Brain pericyte (primary cell): ENCODE results near the gene THAP7.
"Not testable (repeated sequence)": the region's sequence is repeated elsewhere in the genome, so short reads cannot be mapped to it uniquely, and the experiment has no call there.

Source experiments
- DNase-seq: peaks from one replicate; pipeline ENCODE4 v3.0.0-alpha.2; 2012; ENCODE audit warnings: low read depth, low spot score

Gene THAP7

GRCh38 chr22:21012446-21013407, 10.8 kb upstream of the THAP7 start:
- no peak for DNase-seq

- DNase-seq, result no peak
These were observed 8.7 kb upstream of the THAP7 start for GRCh38 chr22:21010426-21011113.

- DNase-seq, result no peak
These were observed 7.9 kb upstream of the THAP7 start for GRCh38 chr22:21009638-21010425.

GRCh38 chr22:21009208-21009607, 7.3 kb upstream of the THAP7 start:
- not testable (repeated sequence) for DNase-seq

- no peak for DNase-seq
These were observed 1.9 kb upstream of the THAP7 start for GRCh38 chr22:21003782-21004181.

GRCh38 chr22:21000987-21001600, 824 bp downstream of the THAP7 start:
- DNase-seq, result no peak

GRCh38 chr22:21000207-21000986, 1.5 kb downstream of the THAP7 start:
- DNase-seq, result no peak

- no peak for DNase-seq
These were observed 2.3 kb downstream of the THAP7 start for GRCh38 chr22:20999350-21000206.

GRCh38 chr22:20998411-20999336, 3.2 kb downstream of the THAP7 start:
- DNase-seq, result no peak

GRCh38 chr22:20997536-20998257, 4.2 kb downstream of the THAP7 start:
- no peak for DNase-seq

- no peak for DNase-seq
These were observed 5.1 kb downstream of the THAP7 start for GRCh38 chr22:20996598-20997535.

GRCh38 chr22:20996031-20996410, 5.9 kb downstream of the THAP7 start:
- DNase-seq, result no peak

- DNase-seq, result no peak
These were observed 6.4 kb downstream of the THAP7 start for GRCh38 chr22:20995329-20996030.

- DNase-seq, result no peak
These were observed 7.0 kb downstream of the THAP7 start for GRCh38 chr22:20994902-20995241.

- no peak for DNase-seq
These were observed 7.6 kb downstream of the THAP7 start for GRCh38 chr22:20994128-20994901.
